CD4-positive, alpha-beta T cell treated with Interleukin-15 for 1 hour (primary cell): ENCODE data around the gene TICRR.

ENCODE experiments used
- DNase-seq: peaks from one replicate; pipeline ENCODE4 v3.0.0-alpha.2; 2020

Gene TICRR

GRCh38 chr15:89657686-89658200, 82.5 kb downstream of the TICRR start:
- no peak for DNase-seq

DNA sequence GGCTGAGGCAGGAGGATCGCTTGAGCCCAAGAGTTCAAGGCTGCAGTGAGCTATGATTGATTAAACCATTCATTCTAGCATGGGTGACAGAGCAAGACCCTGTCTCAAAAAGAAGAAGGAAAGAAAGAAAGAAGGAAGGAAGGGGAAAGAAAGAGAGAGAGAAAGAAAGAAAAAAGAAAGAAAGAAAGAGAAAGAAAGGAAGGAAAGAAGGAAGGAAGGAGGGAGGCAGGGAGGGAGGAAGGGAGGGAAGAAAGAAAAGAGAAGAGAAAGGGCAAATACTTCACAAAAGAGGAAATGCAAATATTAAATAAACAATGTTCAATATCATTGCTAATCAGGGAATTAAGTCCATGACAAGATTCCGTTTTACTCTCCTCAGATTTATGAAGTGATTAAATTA, 84.0 kb downstream of the TICRR start:
- DNase-seq: no peak

GRCh38 chr15:89660556-89660955, 85.3 kb downstream of the TICRR start:
- DNase-seq: no peak

DNA sequence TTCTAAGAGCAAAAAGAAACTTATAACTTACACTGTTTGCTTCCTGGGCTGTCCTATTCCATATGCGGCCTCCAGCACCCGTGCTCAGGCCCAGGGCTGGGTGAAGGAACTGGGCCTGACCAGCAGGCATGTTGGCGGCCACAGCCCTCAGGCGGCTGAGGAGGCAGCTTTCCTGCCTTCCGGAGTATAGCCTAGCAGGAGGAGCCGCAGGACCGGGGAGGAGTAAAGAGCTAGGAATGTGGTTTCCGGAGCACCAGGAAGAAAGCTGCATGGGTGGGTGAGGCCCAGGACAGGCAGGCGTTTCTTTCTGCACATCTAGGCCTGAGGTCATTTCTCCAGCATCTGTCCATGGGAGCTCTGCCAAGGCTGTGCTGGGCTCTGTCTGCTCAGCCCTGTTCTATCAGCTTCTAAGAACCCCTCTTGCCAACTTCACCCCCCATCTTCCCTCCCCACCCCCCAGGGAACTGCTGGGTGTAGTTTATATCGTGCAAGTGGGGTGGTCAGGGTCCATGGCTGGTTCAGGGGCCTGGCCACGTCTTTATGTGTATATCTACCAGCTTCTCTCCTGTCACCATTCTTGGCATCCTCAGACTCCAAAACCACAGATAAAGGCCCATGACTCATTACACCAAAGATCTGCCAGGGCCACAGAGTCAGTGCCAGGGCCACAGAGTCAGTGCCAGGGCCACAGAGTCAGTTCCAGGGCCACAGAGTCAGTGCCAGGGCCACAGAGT, 87.8 kb downstream of the TICRR start:
- no peak for DNase-seq

GRCh38 chr15:89664441-89665350, 89.4 kb downstream of the TICRR start:
- DNase-seq: no peak

GRCh38 chr15:89665449-89666181, 90.3 kb downstream of the TICRR start:
- DNase-seq: no peak

DNA sequence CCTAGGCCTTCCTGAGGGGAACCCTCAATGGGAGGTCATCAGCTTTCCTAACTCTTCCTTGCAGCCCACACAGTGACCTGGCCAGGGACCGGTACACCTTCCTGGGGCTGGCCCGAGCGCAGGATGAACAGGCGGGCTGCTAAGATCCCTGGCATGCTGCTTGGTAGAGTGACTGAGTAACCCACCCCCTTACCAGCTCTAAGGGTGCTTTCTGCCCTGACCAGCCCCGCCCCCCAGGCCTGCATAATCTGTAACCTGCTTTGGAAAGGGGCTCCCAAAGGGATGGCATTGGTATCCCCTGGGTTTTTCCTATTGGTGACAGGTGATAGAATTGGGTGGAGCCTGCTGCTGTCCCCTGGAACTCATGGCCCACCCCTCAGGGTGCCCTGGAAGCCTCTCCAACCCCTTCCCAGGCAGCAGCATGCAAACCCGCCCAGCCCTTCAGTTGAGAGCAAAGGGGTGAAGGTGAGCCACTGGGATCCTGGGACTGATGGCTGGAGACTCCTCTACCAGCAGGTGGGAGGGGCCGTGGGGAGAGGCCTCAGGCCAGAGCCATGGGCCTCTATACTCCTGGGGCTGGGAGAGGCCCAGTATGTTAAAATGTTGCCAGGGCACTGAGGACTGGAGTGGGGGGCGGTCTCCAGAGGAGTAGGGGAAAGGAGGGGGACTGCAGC, 91.1 kb downstream of the TICRR start:
- DNase-seq: no peak

GRCh38 chr15:89666858-89667705, 91.8 kb downstream of the TICRR start:
- DNase-seq: no peak

DNA sequence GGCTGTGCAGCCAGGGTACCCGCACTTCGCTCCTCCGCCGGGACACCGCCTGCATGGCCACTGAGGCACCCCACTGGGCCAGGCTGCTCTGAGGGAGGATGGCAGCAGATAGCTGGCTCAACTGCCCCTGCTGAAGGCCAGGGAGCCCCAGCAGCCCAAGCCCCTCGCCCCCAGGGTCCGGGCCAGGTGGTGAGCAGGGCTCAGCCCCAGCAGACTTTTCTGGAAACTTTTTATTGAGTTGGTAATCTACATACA, 92.4 kb downstream of the TICRR start:
- no peak for DNase-seq

GRCh38 chr15:89668171-89668570, 92.9 kb downstream of the TICRR start:
- no peak for DNase-seq

DNA sequence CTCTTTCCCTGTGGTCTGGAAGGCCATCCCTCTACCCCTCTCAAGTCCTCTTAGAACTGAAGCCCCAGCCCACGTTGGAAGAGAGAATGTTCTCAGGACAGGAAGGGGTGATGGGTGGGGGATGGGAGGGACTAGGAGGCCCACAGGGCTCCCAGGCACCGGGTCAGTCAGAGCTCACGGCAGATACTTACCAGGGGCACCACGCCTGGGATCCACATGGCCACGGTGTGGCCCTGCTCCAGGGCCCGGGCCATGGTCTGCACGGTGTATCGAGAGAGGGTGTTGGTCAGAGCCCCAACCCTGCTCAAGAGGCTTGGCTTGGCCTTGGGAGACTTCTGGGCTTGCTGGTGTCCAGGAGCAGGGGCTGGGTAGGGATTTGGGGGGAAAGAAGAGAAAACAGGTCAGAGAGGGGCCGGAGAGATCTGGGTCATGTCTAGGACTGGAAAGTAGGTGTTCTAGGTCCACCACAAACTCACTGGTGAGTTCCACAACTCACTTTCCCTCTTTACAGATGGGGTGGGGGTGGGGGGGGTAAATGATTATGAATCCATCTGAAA, 94.1 kb downstream of the TICRR start:
- DNase-seq: no peak

- DNase-seq: no peak
Observed at GRCh38 chr15:89669941-89670340, 94.7 kb downstream of the TICRR start.

GRCh38 chr15:89670971-89671560, 95.8 kb downstream of the TICRR start:
- DNase-seq: no peak

GRCh38 chr15:89671687-89672086, 96.4 kb downstream of the TICRR start:
- DNase-seq: no peak

GRCh38 chr15:89672221-89673164, 97.2 kb downstream of the TICRR start:
- no peak for DNase-seq

DNA sequence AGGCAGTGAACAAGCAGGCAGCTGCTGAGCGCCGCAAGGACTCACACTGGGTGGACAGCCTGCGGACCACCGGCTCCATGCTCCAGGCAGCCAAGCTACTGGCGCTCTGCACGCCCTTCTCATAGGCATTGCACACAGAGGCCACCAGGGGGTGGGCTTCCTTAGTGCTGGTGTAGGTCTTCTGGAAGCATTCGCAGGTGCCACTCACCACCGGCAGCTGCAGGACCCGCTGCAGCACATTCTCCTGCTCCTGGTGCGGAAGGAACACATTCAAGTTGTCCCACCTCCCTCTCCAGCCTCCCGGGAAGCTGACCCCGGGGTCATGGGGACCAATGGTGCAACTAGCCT, 97.9 kb downstream of the TICRR start:
- no peak for DNase-seq

GRCh38 chr15:89674526-89674925, 99.3 kb downstream of the TICRR start:
- no peak for DNase-seq

GRCh38 chr15:89675606-89676005, 100.3 kb downstream of the TICRR start:
- no peak for DNase-seq

- DNase-seq: no peak
Observed at GRCh38 chr15:89677381-89677780, 102.1 kb downstream of the TICRR start.
